ENCODE results near the gene HAO2. TPM values are rescaled to one million over a fixed set of nuclear protein-coding genes. Genes with fewer than 3 reads are reported as not detected.
"Not testable (repeated sequence)": the region's sequence is repeated elsewhere in the genome, so short reads cannot be mapped to it uniquely, and the experiment has no call there.

Gene HAO2
- total and polyA plus RNA-seq, 3 experiments from 2014 or later = not detected

DNA sequence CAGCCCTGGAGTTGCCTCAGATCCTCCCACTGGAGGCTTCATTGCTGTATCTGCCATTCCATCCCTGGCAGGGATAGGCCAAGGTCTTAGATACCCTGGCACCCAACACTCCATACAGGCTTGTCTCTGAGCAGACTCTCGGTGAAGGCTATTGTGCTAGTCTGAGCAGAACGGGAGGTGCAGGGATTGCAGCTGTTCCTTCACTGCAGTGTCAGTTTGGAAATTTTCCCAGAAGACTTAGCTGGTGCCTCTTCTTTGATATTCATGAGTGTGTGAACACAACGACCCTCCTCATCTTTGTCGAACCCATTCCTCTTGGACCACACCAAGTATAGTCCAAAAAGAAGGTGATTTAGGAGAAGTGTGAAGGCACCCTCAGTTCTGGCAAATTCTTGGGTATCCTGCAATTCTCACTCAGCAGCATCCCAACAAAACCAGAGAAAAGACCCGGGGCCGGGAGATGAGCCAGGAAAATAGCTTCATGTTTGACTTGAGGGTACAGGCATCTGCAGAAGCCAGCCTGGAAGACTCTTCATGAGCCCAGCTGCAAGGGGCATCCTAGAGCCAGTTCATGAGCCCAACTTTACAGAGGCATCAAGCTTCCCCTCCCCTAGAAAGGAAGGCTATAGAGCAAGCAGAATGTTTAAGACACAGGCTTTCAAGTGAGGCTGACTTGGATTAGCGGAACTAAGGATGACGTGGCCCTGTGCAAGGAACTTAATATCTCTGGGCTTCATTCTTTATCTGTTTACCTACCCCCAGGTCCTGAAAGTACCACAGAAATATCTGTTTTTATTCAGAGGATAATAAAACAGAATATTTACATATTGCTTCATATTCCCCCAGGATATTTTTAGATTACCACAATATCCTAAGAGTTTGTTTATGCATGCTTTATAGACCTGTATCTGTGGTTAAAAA is 38.8 kb upstream of the HAO2 start:
- no peak overlapping the region for H3K27ac Mint-ChIP-seq
- CTCF ChIA-PET = no interaction called here
- peaks cover 0 to 8% of the 10 kb centered on the region in 2 donors for H3K27me3 Mint-ChIP-seq
- no peaks in the 10 kb centered on the region for H3K9me3 Mint-ChIP-seq
- H3K27me3 ChIP-seq (ENCODE audit: insufficient read depth, low read length, poor library complexity, severe bottlenecking) = no peaks in the 10 kb centered on the region
- H3K4me3 ChIP-seq (ENCODE audit: low read length) = no peak overlapping the region
- H3K4me1 ChIP-seq (ENCODE audit: insufficient read depth, low read length) = peaks cover 8% of the 10 kb centered on the region
- peaks cover 9 to 29% (median 21%) of the 10 kb centered on the region in 3 donors for H3K4me1 Mint-ChIP-seq
- H3K9me3 ChIP-seq (ENCODE audit: low read length) = no peaks in the 10 kb centered on the region
- no peaks in the 10 kb centered on the region for H3K36me3 ChIP-seq (ENCODE audit: insufficient read depth, low read length)
- no peak overlapping the region for H3K4me3 Mint-ChIP-seq
- no peak for DNase-seq
- POLR2A ChIA-PET = no interaction called here
- no peaks in the 10 kb centered on the region for H3K36me3 Mint-ChIP-seq
- H3K27ac ChIP-seq (ENCODE audit: low read depth, low read length) = no peak overlapping the region

DNA sequence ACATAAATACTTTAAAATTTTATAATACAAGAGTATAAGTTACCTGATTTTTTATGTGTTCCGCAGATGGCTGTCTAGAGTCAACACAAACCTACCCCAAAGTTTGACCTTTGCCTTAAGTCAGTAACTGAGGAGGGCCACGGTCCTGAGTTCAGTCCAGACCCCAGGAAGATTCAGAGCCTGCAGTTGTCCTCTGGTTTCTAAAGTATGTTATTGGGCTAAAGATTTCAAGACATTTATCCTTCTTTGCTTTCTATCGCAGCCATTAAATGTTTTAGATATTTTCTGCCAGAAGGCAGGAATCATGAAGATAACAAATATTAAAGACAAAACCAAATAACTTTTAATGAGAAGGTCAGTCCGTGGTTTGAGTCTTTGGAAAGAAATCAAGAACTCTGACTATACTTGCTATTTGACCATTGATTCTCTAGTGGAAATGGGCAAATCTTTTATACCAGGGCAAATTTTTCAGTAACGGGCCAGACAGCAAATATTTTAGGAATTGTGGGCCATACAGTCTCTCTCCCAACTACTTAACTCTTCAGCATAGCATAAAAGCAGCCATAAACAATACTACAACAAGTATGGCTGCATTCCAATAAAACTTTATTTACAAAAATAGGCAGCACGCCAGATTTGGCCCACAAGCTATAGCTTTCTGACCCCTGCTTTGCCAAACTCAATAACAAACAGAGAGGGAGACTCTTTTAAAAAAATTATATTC is 38.0 kb upstream of the HAO2 start:
- no peak overlapping the region for H3K27ac ChIP-seq (ENCODE audit: low read depth, low read length)
- no peak for DNase-seq
- no peaks in the 10 kb centered on the region for H3K36me3 ChIP-seq (ENCODE audit: insufficient read depth, low read length)
- no peaks in the 10 kb centered on the region for H3K9me3 Mint-ChIP-seq
- no peak overlapping the region for H3K27ac Mint-ChIP-seq
- ChIA-PET CTCF (no interaction called here), POLR2A (no interaction called here)
- H3K4me1 Mint-ChIP-seq = peaks cover 9 to 27% (median 21%) of the 10 kb centered on the region in 3 donors
- H3K4me1 ChIP-seq (ENCODE audit: insufficient read depth, low read length) = peaks cover 8% of the 10 kb centered on the region
- no peak overlapping the region for H3K4me3 ChIP-seq (ENCODE audit: low read length)
- H3K4me3 Mint-ChIP-seq = no peak overlapping the region
- H3K27me3 Mint-ChIP-seq = peaks cover 0 to 7% of the 10 kb centered on the region in 2 donors
- H3K27me3 ChIP-seq (ENCODE audit: insufficient read depth, low read length, poor library complexity, severe bottlenecking) = no peaks in the 10 kb centered on the region
- no peaks in the 10 kb centered on the region for H3K36me3 Mint-ChIP-seq
- H3K9me3 ChIP-seq (ENCODE audit: low read length) = no peaks in the 10 kb centered on the region

DNA sequence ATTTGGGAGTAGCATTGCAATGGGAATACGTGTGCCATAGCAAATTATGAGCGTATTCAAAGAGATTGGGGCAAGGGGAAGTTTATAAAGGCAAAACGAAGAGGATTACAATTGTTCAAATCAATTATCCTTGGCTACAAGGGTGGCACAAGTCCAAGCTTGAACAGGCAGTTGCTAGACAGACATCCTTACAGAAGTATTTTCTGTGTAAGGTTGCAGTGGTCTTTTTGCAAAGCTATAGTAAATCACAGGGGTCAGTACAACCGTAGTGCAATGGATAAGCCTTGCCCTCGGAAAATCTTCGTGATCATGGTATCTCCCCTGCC is 37.4 kb upstream of the HAO2 start:
- POLR2A ChIA-PET = no interaction called here
- Mint-ChIP-seq H3K27ac (no peak overlapping the region), H3K9me3 (no peaks in the 10 kb centered on the region), H3K36me3 (no peaks in the 10 kb centered on the region), H3K4me3 (no peak overlapping the region), H3K27me3 (peaks cover 0 to 7% of the 10 kb centered on the region in 2 donors), H3K4me1 (peaks cover 9 to 22% (median 21%) of the 10 kb centered on the region in 3 donors)
- CTCF ChIA-PET = no interaction called here
- H3K9me3 ChIP-seq (ENCODE audit: low read length) = no peaks in the 10 kb centered on the region
- no peak for DNase-seq
- no peaks in the 10 kb centered on the region for H3K36me3 ChIP-seq (ENCODE audit: insufficient read depth, low read length)
- H3K27me3 ChIP-seq (ENCODE audit: insufficient read depth, low read length, poor library complexity, severe bottlenecking) = no peaks in the 10 kb centered on the region
- H3K4me1 ChIP-seq (ENCODE audit: insufficient read depth, low read length) = peaks cover 8% of the 10 kb centered on the region
- H3K4me3 ChIP-seq (ENCODE audit: low read length) = no peak overlapping the region
- no peak overlapping the region for H3K27ac ChIP-seq (ENCODE audit: low read depth, low read length)

DNA sequence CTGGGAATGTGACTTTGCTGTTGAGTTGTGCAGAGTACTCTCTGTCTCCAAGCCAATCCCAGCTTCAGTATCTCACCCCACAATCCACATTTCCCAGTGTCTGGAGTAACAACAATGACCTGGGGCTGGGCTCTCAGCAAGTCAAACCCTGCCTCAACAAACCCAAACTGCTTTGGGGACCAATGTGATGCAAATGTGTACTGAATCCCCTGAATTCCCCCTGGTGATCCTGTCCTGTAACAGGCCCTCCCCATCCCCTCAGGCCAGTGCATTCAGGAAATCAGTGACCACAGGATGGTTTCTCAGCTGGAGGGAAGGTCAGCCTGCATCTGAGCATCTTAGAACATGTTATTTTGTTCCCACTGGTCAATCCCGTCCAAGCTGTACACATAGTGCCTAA is 36.7 kb upstream of the HAO2 start:
- H3K36me3 ChIP-seq (ENCODE audit: insufficient read depth, low read length) = no peaks in the 10 kb centered on the region
- no peak for DNase-seq
- H3K27me3 ChIP-seq (ENCODE audit: insufficient read depth, low read length, poor library complexity, severe bottlenecking) = no peaks in the 10 kb centered on the region
- Mint-ChIP-seq H3K9me3 (no peaks in the 10 kb centered on the region), H3K27ac (no peak overlapping the region), H3K4me1 (peaks cover 9 to 15% (median 14%) of the 10 kb centered on the region in 3 donors), H3K4me3 (no peak overlapping the region), H3K27me3 (peaks cover 2 to 7% of the 10 kb centered on the region in 2 donors), H3K36me3 (no peaks in the 10 kb centered on the region)
- ChIA-PET POLR2A (no interaction called here), CTCF (no interaction called here)
- no peaks in the 10 kb centered on the region for H3K9me3 ChIP-seq (ENCODE audit: low read length)
- H3K27ac ChIP-seq (ENCODE audit: low read depth, low read length) = no peak overlapping the region
- H3K4me1 ChIP-seq (ENCODE audit: insufficient read depth, low read length) = peaks cover 5% of the 10 kb centered on the region
- H3K4me3 ChIP-seq (ENCODE audit: low read length) = no peak overlapping the region

DNA sequence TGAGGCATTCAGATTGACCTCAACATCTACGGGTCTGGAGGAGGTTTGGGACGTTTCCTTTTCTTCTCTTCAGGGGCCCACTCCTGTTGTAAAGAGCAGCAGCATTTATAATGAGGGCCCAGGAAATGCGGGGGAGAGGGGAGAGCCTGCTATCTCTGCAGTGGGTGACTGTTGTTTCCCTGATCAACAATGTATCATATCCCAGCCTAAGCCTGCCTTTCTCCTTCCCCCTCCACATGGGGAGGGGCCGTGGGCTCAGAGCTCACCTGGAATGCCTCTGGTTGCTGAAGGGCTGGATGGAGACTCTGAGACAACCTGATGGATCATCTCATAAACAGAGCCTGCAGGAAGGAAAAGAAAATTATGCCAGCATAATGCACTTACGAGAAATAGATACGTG is 36.0 kb upstream of the HAO2 start:
- Histone ChIP-seq H3K4me3 (ENCODE audit: low read length) (no peak overlapping the region), H3K27me3 (ENCODE audit: insufficient read depth, low read length, poor library complexity, severe bottlenecking) (no peaks in the 10 kb centered on the region), H3K27ac (ENCODE audit: low read depth, low read length) (no peak overlapping the region), H3K36me3 (ENCODE audit: insufficient read depth, low read length) (no peaks in the 10 kb centered on the region), H3K9me3 (ENCODE audit: low read length) (no peaks in the 10 kb centered on the region), H3K4me1 (ENCODE audit: insufficient read depth, low read length) (peaks cover 5% of the 10 kb centered on the region)
- H3K4me3 Mint-ChIP-seq = no peak overlapping the region
- H3K27ac Mint-ChIP-seq = no peak overlapping the region
- no peaks in the 10 kb centered on the region for H3K36me3 Mint-ChIP-seq
- no peak for DNase-seq
- ChIA-PET POLR2A (no interaction called here), CTCF (no interaction called here)
- no peaks in the 10 kb centered on the region for H3K9me3 Mint-ChIP-seq
- H3K4me1 Mint-ChIP-seq = peaks cover 6 to 7% (median 7%) of the 10 kb centered on the region in 3 donors
- H3K27me3 Mint-ChIP-seq = peaks cover 3 to 4% of the 10 kb centered on the region in 2 donors

DNA sequence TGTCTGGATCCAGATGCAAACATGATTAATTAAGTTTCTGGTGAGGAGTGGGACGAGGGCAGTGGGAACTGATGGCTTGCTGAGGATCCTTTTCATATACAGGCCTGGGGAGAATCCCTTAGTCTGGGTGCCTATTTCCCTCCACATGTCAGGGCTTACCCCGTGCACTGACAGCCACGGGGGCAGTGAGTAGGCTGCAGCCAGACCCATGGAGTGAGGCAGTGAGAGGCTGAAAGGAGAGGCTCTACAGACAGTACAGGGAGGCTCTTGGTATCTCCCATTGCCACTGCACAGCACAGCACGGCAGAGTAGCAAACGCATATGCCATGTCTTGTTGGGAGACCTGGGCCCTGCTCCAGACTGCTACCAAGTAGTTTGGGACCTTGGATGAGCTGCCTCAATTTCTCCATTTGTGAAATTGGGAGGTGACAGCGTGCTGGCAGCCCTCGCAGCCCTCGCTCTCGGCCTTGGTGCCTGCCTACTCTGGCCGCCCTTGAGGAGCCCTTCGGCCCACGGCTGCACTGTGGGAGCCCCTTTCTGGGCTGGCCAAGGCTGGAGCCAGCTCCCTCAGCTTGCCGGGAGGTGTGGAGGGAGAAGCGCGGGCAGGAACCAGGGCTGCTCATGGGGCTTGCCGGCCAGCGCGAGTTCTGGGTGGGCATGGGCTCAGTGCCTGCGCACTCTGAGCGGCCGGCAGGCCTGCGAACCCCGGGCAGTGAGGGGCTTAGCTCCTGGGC is 35.3 kb upstream of the HAO2 start:
- H3K27ac Mint-ChIP-seq = no peak overlapping the region

DNA sequence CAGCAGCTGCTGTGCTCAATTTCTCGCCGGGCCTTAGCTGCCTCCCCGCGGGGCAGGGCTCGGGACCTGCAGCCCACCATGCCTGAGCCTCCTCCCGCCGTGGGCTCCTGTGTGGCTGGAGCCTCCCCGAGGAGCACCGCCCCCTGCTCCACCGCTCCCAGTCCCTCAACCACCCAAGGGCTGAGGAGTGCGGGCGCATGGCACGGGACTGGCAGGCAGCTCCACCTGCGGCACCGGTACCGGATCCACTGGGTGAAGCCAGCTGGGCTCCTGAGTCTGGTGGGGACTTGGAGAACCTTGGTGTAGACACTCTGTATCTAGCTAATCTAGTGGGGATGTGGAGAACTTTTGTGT is 34.7 kb upstream of the HAO2 start:
- H3K27ac Mint-ChIP-seq; H3K4me1 Mint-ChIP-seq; H3K4me3 Mint-ChIP-seq; H3K9me3 ChIP-seq (ENCODE audit: low read length); H3K9me3 Mint-ChIP-seq; CTCF ChIA-PET; H3K27me3 ChIP-seq (ENCODE audit: insufficient read depth, low read length, poor library complexity, severe bottlenecking); H3K27me3 Mint-ChIP-seq; H3K4me3 ChIP-seq (ENCODE audit: low read length); H3K27ac ChIP-seq (ENCODE audit: low read depth, low read length); POLR2A ChIA-PET; H3K4me1 ChIP-seq (ENCODE audit: insufficient read depth, low read length); DNase-seq; H3K36me3 Mint-ChIP-seq; H3K36me3 ChIP-seq (ENCODE audit: insufficient read depth, low read length): not testable (repeated sequence)

More for the DNA sequence above, 35.3 kb upstream of the HAO2 start:
- Mint-ChIP-seq H3K4me1 (peaks cover 0 to under 1% (median 0%) of the 10 kb centered on the region in 3 donors), H3K4me3 (no peak overlapping the region), H3K36me3 (no peaks in the 10 kb centered on the region), H3K27me3 (peaks cover 3% of the 10 kb centered on the region in 2 donors), H3K9me3 (no peaks in the 10 kb centered on the region)
- Histone ChIP-seq H3K4me3 (ENCODE audit: low read length) (no peak overlapping the region), H3K27me3 (ENCODE audit: insufficient read depth, low read length, poor library complexity, severe bottlenecking) (no peaks in the 10 kb centered on the region), H3K27ac (ENCODE audit: low read depth, low read length) (no peak overlapping the region), H3K9me3 (ENCODE audit: low read length) (no peaks in the 10 kb centered on the region), H3K4me1 (ENCODE audit: insufficient read depth, low read length) (no peaks in the 10 kb centered on the region), H3K36me3 (ENCODE audit: insufficient read depth, low read length) (no peaks in the 10 kb centered on the region)
- ChIA-PET POLR2A (no interaction called here), CTCF (no interaction called here)
- no peak for DNase-seq

DNA sequence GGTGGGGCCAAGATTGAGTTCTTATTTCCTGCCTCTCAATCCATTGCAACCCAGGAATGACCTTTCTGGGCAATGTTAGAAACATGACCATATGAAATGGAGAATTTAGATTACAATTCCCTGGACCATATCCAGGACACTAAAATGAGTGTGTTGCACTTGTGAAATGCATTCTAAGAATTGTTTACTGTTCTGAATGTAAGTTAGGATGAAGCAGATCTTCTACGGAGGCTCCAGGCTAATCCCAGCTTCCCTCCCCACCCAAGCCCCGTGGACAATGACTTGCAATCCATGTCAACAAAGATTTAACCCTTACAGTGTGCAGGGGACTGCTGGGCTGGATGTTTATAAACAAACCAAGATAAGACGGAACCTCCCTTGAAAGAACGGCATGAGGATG is 31.7 kb upstream of the HAO2 start:
- no peaks in the 10 kb centered on the region for H3K27me3 ChIP-seq (ENCODE audit: insufficient read depth, low read length, poor library complexity, severe bottlenecking)
- H3K9me3 ChIP-seq (ENCODE audit: low read length) = no peaks in the 10 kb centered on the region
- Mint-ChIP-seq H3K27me3 (peaks cover 5 to 7% of the 10 kb centered on the region in 2 donors), H3K4me3 (no peak overlapping the region), H3K9me3 (peaks cover 0 to 2% (median 0%) of the 10 kb centered on the region in 5 donors), H3K36me3 (no peaks in the 10 kb centered on the region), H3K27ac (no peak overlapping the region), H3K4me1 (no peaks in the 10 kb centered on the region)
- H3K4me1 ChIP-seq (ENCODE audit: insufficient read depth, low read length) = no peaks in the 10 kb centered on the region
- no peak overlapping the region for H3K4me3 ChIP-seq (ENCODE audit: low read length)
- H3K27ac ChIP-seq (ENCODE audit: low read depth, low read length) = no peak overlapping the region
- CTCF ChIA-PET = no interaction called here
- H3K36me3 ChIP-seq (ENCODE audit: insufficient read depth, low read length) = no peaks in the 10 kb centered on the region
- no peak for DNase-seq
- POLR2A ChIA-PET = no interaction called here
